Panc1 (cell line): ENCODE results near the gene ALDH1L2. TPM values are rescaled to one million over a fixed set of nuclear protein-coding genes. Genes with fewer than 3 reads are reported as not detected.

Source experiments
- ATAC-seq: fragments of 200-7000 bp; cut with Tn5 transposase; 2 replicates; pipeline ENCODE4 v1.9.1; 2020; ENCODE audit warnings: mild to moderate bottlenecking, moderate library complexity
- BruUV-seq: library from RNA; stranded (reverse); fragments of 400-500 nt; replicated peaks from 2 replicates; lab custom pipeline; 2021; lab: Mats Ljungman, UMichigan
- CTCF ChIA-PET: fragments of 300-600 bp; sonication (Branson Sonifier 250); formaldehyde crosslinking; loops from one replicate; lab custom pipeline; 2022; ENCODE audit warnings: antibody characterized with exemption; lab: Charles Lee
- POLR2A ChIA-PET: fragments of 300-600 bp; sonication (Branson Sonifier 250); formaldehyde crosslinking; loops from one replicate; lab custom pipeline; 2022; ENCODE audit warnings: antibody characterized with exemption; lab: Charles Lee
- DNase-seq: peaks from one replicate; pipeline ENCODE4 v3.0.0-alpha.2; 2010; ENCODE audit warnings: low read depth, low spot score
- H3K27ac ChIP-seq: 2 replicates; pipeline ENCODE4 v1.5.1; 2011; ENCODE audit warnings: mild to moderate bottlenecking, low read length, inconsistent platforms
- H3K27me3 ChIP-seq: fragments of 200-500 bp; sonication (Bioruptor generic); 2 replicates; pipeline ENCODE4 v1.6.0; 2014; ENCODE audit warnings: low read length, inconsistent platforms; ENCODE audit not compliant: control insufficient read depth, insufficient read depth
- H3K36me3 ChIP-seq: fragments of 200-500 bp; sonication (Bioruptor generic); 2 replicates; pipeline ENCODE4 v1.5.1; 2014; ENCODE audit warnings: inconsistent platforms, mild to moderate bottlenecking, low read length, moderate library complexity; ENCODE audit not compliant: control insufficient read depth, insufficient read depth
- H3K4me1 ChIP-seq: 2 replicates; pipeline ENCODE4 v1.5.1; 2011; ENCODE audit warnings: inconsistent platforms, mild to moderate bottlenecking, low read length, moderate library complexity; ENCODE audit not compliant: control insufficient read depth, insufficient read depth
- H3K4me3 ChIP-seq, 2 experiments: 2 replicates each; pipeline ENCODE4 v1.5.1; 2011 to 2012; ENCODE audit warnings: low read depth in 2 of 2, low read length in 2 of 2, mild to moderate bottlenecking in 2 of 2, inconsistent platforms in 1 of 2, moderate library complexity in 1 of 2
- H3K9me3 ChIP-seq: fragments of 200-500 bp; sonication (Bioruptor generic); 2 replicates; pipeline ENCODE4 v1.5.1; 2014; ENCODE audit warnings: low read depth, mild to moderate bottlenecking, inconsistent platforms, low read length, moderate library complexity; ENCODE audit not compliant: control insufficient read depth, insufficient read depth
- CTCF ChIP-seq: fragments of 450-650 bp; IDR thresholded peaks from 2 replicates; pipeline ENCODE4 v1.5.1; 2017; ENCODE audit warnings: mild to moderate bottlenecking
- POLR2AphosphoS5 ChIP-seq: IDR thresholded peaks from 2 replicates; pipeline ENCODE4 v1.6.1; 2012; ENCODE audit warnings: mild to moderate bottlenecking, low read depth, low read length, moderate library complexity
- REST ChIP-seq, 2 experiments: IDR thresholded peaks; 2 replicates each; pipeline ENCODE4 v1.6.1; 2011 to 2012; ENCODE audit warnings: low read depth in 2 of 2, control low read depth in 1 of 2, low read length in 1 of 2, mild to moderate bottlenecking in 1 of 2, moderate library complexity in 1 of 2; ENCODE audit not compliant: insufficient read depth in 1 of 2
- SIN3A ChIP-seq: IDR thresholded peaks from 2 replicates; pipeline ENCODE4 v1.6.1; 2012; ENCODE audit warnings: low read depth, mild to moderate bottlenecking, low read length, moderate library complexity, borderline replicate concordance; ENCODE audit not compliant: insufficient read depth
- TCF7L2 ChIP-seq: IDR thresholded peaks from 2 replicates; pipeline ENCODE4 v1.6.1; 2011; ENCODE audit warnings: mild to moderate bottlenecking, low read depth, low read length, inconsistent platforms
- in situ Hi-C: cut with HindIII; loops from 2 replicates; pipeline ENCODE4 v1.10.0; 2016; ENCODE audit warnings: low sequenced_read_pairs, low pct_unique_long_range_greater_than_20kb
- intact Hi-C: fragments of 100-400 bp; cut with micrococcal nuclease; formaldehyde crosslinking; loops from one replicate; pipeline ENCODE4 v1.10.0; 2022; ENCODE audit not compliant: unreplicated experiment
- total RNA-seq: library from RNA; stranded (reverse); gene quantifications from one replicate; pipeline ENCODE4 v1.2.1, GENCODE V29; 2021; ENCODE audit not compliant: unreplicated experiment

The ALDH1L2 gene
- total RNA-seq, 1 experiment from 2014 or later = 2.2 TPM

GRCh38 chr12:105071981-105072380, 12.3 kb downstream of the ALDH1L2 start:
- DNase-seq = no peak
- no TSS peak for BruUV-seq
- H3K27ac ChIP-seq = no peak overlapping the region
- ChIA-PET CTCF (no interaction called here), POLR2A (interaction anchor here (0.5 kb wide), 1 partner anchor 211 kb away, joined by 3 read pairs; no protein-coding TSS in a partner anchor)
- no peaks in the 10 kb centered on the region for H3K4me1 ChIP-seq
- no peaks in the 10 kb centered on the region for H3K27me3 ChIP-seq
- no peak for TF ChIP-seq REST (IDR thresholded peaks at IDR 0.05; ENCODE audit: insufficient read depth in 1 of 2, low read depth in 2 of 2, low read length in 1 of 2)
- no peak for TF ChIP-seq TCF7L2
- TF ChIP-seq CTCF = no peak
- TF ChIP-seq POLR2AphosphoS5 = no peak
- no peak for TF ChIP-seq SIN3A
- H3K4me3 ChIP-seq = no peak overlapping the region
- intact Hi-C loops = no loop called here
- H3K9me3 ChIP-seq = no peaks in the 10 kb centered on the region
- in situ Hi-C loops = no loop called here
- no peaks in the 10 kb centered on the region for H3K36me3 ChIP-seq
- ATAC-seq = no peak

- Histone ChIP-seq H3K9me3 (no peaks in the 10 kb centered on the region), H3K4me3 (no peak overlapping the region), H3K27me3 (no peaks in the 10 kb centered on the region), H3K4me1 (peaks cover 1% of the 10 kb centered on the region; the same call in 1 of the 2 replicates), H3K27ac (no peak overlapping the region), H3K36me3 (no peaks in the 10 kb centered on the region)
- DNase-seq = no peak
- intact Hi-C loops = no loop called here
- ATAC-seq = no peak
- TF ChIP-seq CTCF = no peak
- no peak for TF ChIP-seq REST (IDR thresholded peaks at IDR 0.05; ENCODE audit: insufficient read depth in 1 of 2, low read depth in 2 of 2, low read length in 1 of 2)
- no peak for TF ChIP-seq SIN3A
- TF ChIP-seq TCF7L2 = no peak
- no peak for TF ChIP-seq POLR2AphosphoS5
- POLR2A ChIA-PET = no interaction called here
- in situ Hi-C loops = no loop called here
- CTCF ChIA-PET = no interaction called here
- no TSS peak for BruUV-seq
Measured at GRCh38 chr12:105069936-105070702, 14.1 kb downstream of the ALDH1L2 start.
